ENCODE measurements around the gene MZB1. TPM values are rescaled to one million over a fixed set of nuclear protein-coding genes. Genes with fewer than 3 reads are reported as not detected.

MZB1 gene
- total and polyA plus RNA-seq, 2 donors (not counting 1 experiment from before 2014, with no cell fraction given) = 0.17 TPM; not detected in 1

- H3K79me2 ChIP-seq (ENCODE audit: control insufficient read depth, insufficient read depth, low read length) = no peaks in the 10 kb centered on the region
- H3K4me3 ChIP-seq (replicated peaks in 1 of 4; ENCODE audit: control extremely low read depth in 1 of 4, insufficient read depth in 1 of 4, low read depth in 3 of 4, low read length in 4 of 4) = no peak overlapping the region
- TF ChIP-seq, protein P1, sequence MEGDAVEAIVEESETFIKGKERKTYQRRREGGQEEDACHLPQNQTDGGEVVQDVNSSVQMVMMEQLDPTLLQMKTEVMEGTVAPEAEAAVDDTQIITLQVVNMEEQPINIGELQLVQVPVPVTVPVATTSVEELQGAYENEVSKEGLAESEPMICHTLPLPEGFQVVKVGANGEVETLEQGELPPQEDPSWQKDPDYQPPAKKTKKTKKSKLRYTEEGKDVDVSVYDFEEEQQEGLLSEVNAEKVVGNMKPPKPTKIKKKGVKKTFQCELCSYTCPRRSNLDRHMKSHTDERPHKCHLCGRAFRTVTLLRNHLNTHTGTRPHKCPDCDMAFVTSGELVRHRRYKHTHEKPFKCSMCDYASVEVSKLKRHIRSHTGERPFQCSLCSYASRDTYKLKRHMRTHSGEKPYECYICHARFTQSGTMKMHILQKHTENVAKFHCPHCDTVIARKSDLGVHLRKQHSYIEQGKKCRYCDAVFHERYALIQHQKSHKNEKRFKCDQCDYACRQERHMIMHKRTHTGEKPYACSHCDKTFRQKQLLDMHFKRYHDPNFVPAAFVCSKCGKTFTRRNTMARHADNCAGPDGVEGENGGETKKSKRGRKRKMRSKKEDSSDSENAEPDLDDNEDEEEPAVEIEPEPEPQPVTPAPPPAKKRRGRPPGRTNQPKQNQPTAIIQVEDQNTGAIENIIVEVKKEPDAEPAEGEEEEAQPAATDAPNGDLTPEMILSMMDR (conservative IDR thresholded peaks at IDR 0.05 in 1 of 2, IDR thresholded peaks at IDR 0.05 in 1 of 2; ENCODE audit: low read depth in 1 of 2, low read length in 2 of 2) = no peak
- no peak for TF ChIP-seq EZH2 (IDR thresholded peaks at IDR 0.05; ENCODE audit: low read length, missing control alignments)
- H3K9me3 ChIP-seq (ENCODE audit: control insufficient read depth, insufficient read depth, low read depth, low read length) = no peaks in the 10 kb centered on the region
- no peaks in the 10 kb centered on the region for H3K36me3 ChIP-seq (ENCODE audit: control insufficient read depth, insufficient read depth, low read length)
- H4K20me1 ChIP-seq (ENCODE audit: control insufficient read depth, extremely low read depth, insufficient read depth, low read length) = no peaks in the 10 kb centered on the region
- peak overlapping the region; percentile 35 for H3K4me2 ChIP-seq (ENCODE audit: extremely low read depth, insufficient read depth, low read length)
- H3K27me3 ChIP-seq (ENCODE audit: control insufficient read depth, insufficient read depth, low read length) = no peaks in the 10 kb centered on the region
- H3K9ac ChIP-seq (ENCODE audit: insufficient read depth, low read length) = no peak overlapping the region
- DNase-seq (ENCODE audit: low read depth in 2 of 2) = peak; percentile 31 to 84
- no peak overlapping the region for H2AFZ ChIP-seq (ENCODE audit: low read length)
- peak overlapping the region; percentile 34 for H3K27ac ChIP-seq (ENCODE audit: insufficient read depth, low read length)
- H3K4me1 ChIP-seq (ENCODE audit: control insufficient read depth, extremely low read depth, insufficient read depth, low read length) = peaks cover 7% of the 10 kb centered on the region
These were observed 36.6 kb upstream of the MZB1 start for GRCh38 chr5:139426203-139426885.

DNA sequence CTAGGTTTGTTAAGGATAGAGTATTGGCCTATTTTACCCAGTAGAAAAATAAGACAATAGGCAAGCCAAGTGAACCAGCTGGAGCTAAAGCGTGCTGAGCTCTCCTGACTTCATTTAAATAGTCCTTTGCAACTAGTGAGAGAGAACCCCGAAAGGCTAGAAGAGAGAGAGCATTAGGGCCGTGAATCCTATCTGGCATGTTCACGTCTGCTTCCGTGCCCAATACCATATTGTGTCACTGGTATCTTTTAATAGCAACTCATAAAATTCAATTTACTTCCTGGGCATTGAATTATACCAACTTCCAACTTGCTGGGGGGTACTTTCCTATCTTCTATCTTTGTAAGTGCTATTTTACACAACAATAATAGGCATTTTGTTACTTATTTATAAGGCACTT, 35.8 kb upstream of the MZB1 start:
- Histone ChIP-seq H3K9ac (ENCODE audit: insufficient read depth, low read length) (no peak overlapping the region), H4K20me1 (ENCODE audit: control insufficient read depth, extremely low read depth, insufficient read depth, low read length) (no peaks in the 10 kb centered on the region), H3K79me2 (ENCODE audit: control insufficient read depth, insufficient read depth, low read length) (no peaks in the 10 kb centered on the region), H3K36me3 (ENCODE audit: control insufficient read depth, insufficient read depth, low read length) (no peaks in the 10 kb centered on the region), H3K27me3 (ENCODE audit: control insufficient read depth, insufficient read depth, low read length) (no peaks in the 10 kb centered on the region), H3K9me3 (ENCODE audit: control insufficient read depth, insufficient read depth, low read depth, low read length) (no peaks in the 10 kb centered on the region), H3K4me2 (ENCODE audit: extremely low read depth, insufficient read depth, low read length) (no peak overlapping the region), H3K4me3 (replicated peaks in 1 of 4; ENCODE audit: control extremely low read depth in 1 of 4, insufficient read depth in 1 of 4, low read depth in 3 of 4, low read length in 4 of 4) (no peak overlapping the region), H3K4me1 (ENCODE audit: control insufficient read depth, extremely low read depth, insufficient read depth, low read length) (peaks cover 7% of the 10 kb centered on the region), H2AFZ (ENCODE audit: low read length) (no peak overlapping the region), H3K27ac (ENCODE audit: insufficient read depth, low read length) (no peak overlapping the region)
- TF ChIP-seq, protein P1 (conservative IDR thresholded peaks at IDR 0.05 in 1 of 2, IDR thresholded peaks at IDR 0.05 in 1 of 2; ENCODE audit: low read depth in 1 of 2, low read length in 2 of 2) = no peak
- TF ChIP-seq EZH2 (IDR thresholded peaks at IDR 0.05; ENCODE audit: low read length, missing control alignments) = no peak
- DNase-seq (ENCODE audit: low read depth in 2 of 2) = no peak

DNA sequence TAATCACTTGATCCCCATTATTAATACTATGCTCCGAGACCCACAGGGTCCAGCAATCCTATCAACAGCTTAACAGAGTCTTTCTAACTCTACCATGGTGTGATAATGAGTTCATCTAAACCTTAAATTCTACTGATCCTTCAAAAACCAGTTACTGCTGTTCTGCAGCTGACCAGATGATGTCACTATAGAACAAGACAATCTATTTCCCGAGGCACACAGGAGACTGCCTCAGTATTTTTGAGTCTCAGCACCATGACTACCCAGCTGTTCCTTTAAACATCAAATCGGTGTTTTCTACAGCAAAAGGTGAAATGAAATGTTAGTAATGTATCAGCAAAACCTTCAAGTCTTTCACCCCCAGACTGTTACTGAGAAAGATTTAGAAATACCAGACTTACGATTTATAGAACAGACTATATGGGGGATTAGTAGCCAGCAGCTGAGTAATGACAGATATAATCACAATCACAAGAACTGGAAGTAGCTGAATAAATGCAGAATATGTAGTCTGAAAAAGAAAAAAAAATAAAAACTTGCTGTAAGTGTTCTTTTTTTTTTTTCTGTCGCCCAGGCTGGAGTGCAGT, 32.7 kb upstream of the MZB1 start:
- Histone ChIP-seq H3K79me2 (ENCODE audit: control insufficient read depth, insufficient read depth, low read length) (no peaks in the 10 kb centered on the region), H3K4me3 (replicated peaks in 1 of 4; ENCODE audit: control extremely low read depth in 1 of 4, insufficient read depth in 1 of 4, low read depth in 3 of 4, low read length in 4 of 4) (no peak overlapping the region), H3K4me1 (ENCODE audit: control insufficient read depth, extremely low read depth, insufficient read depth, low read length) (peaks cover 7% of the 10 kb centered on the region), H3K27me3 (ENCODE audit: control insufficient read depth, insufficient read depth, low read length) (no peaks in the 10 kb centered on the region), H4K20me1 (ENCODE audit: control insufficient read depth, extremely low read depth, insufficient read depth, low read length) (no peaks in the 10 kb centered on the region), H2AFZ (ENCODE audit: low read length) (no peak overlapping the region), H3K36me3 (ENCODE audit: control insufficient read depth, insufficient read depth, low read length) (no peaks in the 10 kb centered on the region), H3K27ac (ENCODE audit: insufficient read depth, low read length) (no peak overlapping the region), H3K9me3 (ENCODE audit: control insufficient read depth, insufficient read depth, low read depth, low read length) (no peaks in the 10 kb centered on the region), H3K9ac (ENCODE audit: insufficient read depth, low read length) (no peak overlapping the region), H3K4me2 (ENCODE audit: extremely low read depth, insufficient read depth, low read length) (no peak overlapping the region)
- DNase-seq (ENCODE audit: low read depth in 2 of 2) = peak; percentile 61 to 80
- TF ChIP-seq EZH2 (IDR thresholded peaks at IDR 0.05; ENCODE audit: low read length, missing control alignments) = no peak
- TF ChIP-seq, protein P1 (conservative IDR thresholded peaks at IDR 0.05 in 1 of 2, IDR thresholded peaks at IDR 0.05 in 1 of 2; ENCODE audit: low read depth in 1 of 2, low read length in 2 of 2) = peak; percentile 84 to 93

Data from fibroblast of lung (primary cell).